ENCODE data around the gene ULK4.

GRCh38 chr3:41592753-41593510, 369.0 kb downstream of the ULK4 start:
- TF ChIP-seq, protein P1, sequence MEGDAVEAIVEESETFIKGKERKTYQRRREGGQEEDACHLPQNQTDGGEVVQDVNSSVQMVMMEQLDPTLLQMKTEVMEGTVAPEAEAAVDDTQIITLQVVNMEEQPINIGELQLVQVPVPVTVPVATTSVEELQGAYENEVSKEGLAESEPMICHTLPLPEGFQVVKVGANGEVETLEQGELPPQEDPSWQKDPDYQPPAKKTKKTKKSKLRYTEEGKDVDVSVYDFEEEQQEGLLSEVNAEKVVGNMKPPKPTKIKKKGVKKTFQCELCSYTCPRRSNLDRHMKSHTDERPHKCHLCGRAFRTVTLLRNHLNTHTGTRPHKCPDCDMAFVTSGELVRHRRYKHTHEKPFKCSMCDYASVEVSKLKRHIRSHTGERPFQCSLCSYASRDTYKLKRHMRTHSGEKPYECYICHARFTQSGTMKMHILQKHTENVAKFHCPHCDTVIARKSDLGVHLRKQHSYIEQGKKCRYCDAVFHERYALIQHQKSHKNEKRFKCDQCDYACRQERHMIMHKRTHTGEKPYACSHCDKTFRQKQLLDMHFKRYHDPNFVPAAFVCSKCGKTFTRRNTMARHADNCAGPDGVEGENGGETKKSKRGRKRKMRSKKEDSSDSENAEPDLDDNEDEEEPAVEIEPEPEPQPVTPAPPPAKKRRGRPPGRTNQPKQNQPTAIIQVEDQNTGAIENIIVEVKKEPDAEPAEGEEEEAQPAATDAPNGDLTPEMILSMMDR (conservative IDR thresholded peaks at IDR 0.05) = no peak
- TF ChIP-seq EZH2 (IDR thresholded peaks at IDR 0.05; ENCODE audit: low read depth) = no peak
